ENCODE measurements around the gene PNPLA3.

Gene PNPLA3, protein sequence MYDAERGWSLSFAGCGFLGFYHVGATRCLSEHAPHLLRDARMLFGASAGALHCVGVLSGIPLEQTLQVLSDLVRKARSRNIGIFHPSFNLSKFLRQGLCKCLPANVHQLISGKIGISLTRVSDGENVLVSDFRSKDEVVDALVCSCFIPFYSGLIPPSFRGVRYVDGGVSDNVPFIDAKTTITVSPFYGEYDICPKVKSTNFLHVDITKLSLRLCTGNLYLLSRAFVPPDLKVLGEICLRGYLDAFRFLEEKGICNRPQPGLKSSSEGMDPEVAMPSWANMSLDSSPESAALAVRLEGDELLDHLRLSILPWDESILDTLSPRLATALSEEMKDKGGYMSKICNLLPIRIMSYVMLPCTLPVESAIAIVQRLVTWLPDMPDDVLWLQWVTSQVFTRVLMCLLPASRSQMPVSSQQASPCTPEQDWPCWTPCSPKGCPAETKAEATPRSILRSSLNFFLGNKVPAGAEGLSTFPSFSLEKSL

DNA sequence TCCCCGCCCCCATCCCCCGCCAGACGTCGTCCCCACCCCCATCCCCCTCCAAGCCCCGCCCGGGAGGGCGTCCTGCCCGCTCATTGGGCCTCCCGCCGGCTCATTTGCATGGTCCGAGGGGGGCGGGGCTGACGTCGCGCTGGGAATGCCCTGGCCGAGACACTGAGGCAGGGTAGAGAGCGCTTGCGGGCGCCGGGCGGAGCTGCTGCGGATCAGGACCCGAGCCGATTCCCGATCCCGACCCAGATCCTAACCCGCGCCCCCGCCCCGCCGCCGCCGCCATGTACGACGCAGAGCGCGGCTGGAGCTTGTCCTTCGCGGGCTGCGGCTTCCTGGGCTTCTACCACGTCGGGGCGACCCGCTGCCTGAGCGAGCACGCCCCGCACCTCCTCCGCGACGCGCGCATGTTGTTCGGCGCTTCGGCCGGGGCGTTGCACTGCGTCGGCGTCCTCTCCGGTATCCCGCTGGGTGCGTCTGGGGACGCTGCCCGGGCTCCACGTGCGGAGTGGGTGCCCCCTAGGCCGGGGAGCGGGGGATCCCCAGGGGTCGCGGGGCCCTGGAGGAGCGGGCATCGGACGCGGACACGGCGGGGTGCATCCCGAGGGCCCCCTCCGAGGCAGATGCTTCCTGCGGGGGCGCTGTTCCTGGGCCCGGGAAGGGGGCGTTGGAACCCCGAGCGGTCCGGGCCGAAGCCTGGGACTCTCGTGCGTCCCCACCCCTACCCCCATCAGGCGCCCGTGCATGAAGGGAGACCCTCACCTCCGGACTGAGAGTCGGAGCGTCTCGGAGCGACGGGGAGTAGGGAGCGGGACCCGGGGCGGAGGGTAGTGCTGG, at the start of gene PNPLA3:
Gene PNPLA3 (plus strand): TSS at position 175 of the 834 bp plus-strand sequence. CDS start 107 bp downstream, at position 282.
- Histone ChIP-seq H3K9ac (ENCODE audit: low read length) (no peak within 1 kb of the TSS), H3K4me3 (ENCODE audit: low read depth in 1 of 2, low read length in 2 of 2) (peak within 1 kb of the TSS in 1 of 2 donors; percentile 41), H3K4me1 (ENCODE audit: insufficient read depth, low read length) (no peaks in the 10 kb centered on the region), H3K36me3 (ENCODE audit: insufficient read depth, low read length) (no peaks in the 10 kb centered on the region), H3K9me3 (ENCODE audit: low read length) (no peaks in the 10 kb centered on the region), H3K27me3 (ENCODE audit: control insufficient read depth in 1 of 2, insufficient read depth in 2 of 2, low read length in 2 of 2) (peaks cover 23 to 31% of the 10 kb centered on the region in 2 donors), H3K27ac (ENCODE audit: low read depth, low read length) (no peak within 1 kb of the TSS)

DNA sequence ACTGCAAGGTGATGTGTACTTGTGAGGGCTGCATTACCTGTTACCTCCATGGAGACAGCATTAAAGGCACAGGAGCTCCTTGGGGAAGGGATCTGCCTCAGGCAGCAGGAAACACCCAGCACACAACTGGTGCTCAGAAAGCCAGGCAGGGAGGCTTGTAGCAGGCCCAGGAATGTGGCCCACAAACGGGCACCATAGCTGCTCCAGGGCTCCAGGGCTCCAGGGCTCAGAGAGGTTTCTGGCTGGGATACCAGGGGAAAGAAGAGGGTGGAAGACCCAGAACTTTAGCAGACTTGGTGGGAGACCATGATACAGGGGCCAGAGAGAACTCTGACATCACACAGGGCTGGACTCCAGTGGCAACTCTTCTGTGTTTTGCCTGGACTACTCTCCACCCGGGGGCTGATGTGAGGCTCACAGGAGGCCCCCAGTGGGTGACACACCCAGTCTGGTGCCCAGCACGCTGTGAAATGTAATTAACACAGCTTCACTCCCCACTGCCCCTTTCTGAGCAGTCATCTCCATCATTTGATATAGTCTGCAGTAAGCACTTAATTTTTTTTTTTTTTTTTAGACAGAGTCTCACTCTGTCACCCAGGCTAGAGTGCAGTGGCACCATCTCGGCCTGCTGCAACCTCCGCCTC, 46.6 kb upstream of the PNPLA3 start:
- H3K36me3 ChIP-seq (ENCODE audit: insufficient read depth, low read length), result no peaks in the 10 kb centered on the region
- no peak overlapping the region for H3K4me3 ChIP-seq (ENCODE audit: low read depth in 1 of 2, low read length in 2 of 2)
- H3K4me1 ChIP-seq (ENCODE audit: insufficient read depth, low read length), result no peaks in the 10 kb centered on the region
- no peak overlapping the region for H3K9ac ChIP-seq (ENCODE audit: low read length)
- H3K9me3 ChIP-seq (ENCODE audit: low read length), result no peaks in the 10 kb centered on the region
- peaks cover 0 to 5% of the 10 kb centered on the region in 2 donors for H3K27me3 ChIP-seq (ENCODE audit: control insufficient read depth in 1 of 2, insufficient read depth in 2 of 2, low read length in 2 of 2)
- no peak overlapping the region for H3K27ac ChIP-seq (ENCODE audit: low read depth, low read length)

DNA sequence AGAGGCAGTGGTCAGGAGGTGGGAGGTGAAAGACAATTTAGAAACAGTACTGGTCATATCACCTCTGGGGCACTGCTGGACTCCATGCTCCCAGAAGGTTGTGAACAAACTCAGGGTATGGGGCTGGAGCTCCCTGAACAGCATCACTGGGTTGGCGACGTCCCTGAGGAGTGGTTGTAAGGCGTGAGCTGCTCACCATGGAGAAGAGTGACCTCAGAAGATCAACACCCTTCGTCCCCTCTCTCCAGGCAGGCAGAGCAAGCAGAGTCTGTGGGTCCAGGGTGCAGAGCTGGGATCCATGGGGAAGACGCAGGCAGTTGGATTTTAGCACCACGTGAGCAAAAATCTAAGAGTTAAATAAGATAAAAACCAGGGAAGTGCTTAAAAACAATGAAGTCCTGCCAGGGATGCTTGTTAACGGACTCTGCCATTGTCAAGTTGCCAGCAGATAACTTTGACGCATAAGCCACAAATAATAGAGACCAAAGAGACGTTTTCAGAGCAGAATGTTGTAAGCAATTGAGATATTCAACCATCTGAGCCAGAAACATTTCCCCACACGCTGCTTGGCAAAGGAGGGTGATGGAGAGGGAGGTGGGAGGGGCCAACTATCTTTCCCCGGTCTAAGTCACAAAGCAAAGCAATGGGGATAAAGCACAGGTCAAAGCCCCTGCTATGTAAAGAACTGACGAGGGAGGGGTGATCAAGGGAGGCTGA, 45.4 kb upstream of the PNPLA3 start:
- Histone ChIP-seq H3K4me3 (ENCODE audit: low read depth in 1 of 2, low read length in 2 of 2) (no peak overlapping the region), H3K36me3 (ENCODE audit: insufficient read depth, low read length) (no peaks in the 10 kb centered on the region), H3K9ac (ENCODE audit: low read length) (no peak overlapping the region), H3K27me3 (ENCODE audit: control insufficient read depth in 1 of 2, insufficient read depth in 2 of 2, low read length in 2 of 2) (peaks cover 0 to 5% of the 10 kb centered on the region in 2 donors), H3K27ac (ENCODE audit: low read depth, low read length) (no peak overlapping the region), H3K4me1 (ENCODE audit: insufficient read depth, low read length) (no peaks in the 10 kb centered on the region), H3K9me3 (ENCODE audit: low read length) (no peaks in the 10 kb centered on the region)

DNA sequence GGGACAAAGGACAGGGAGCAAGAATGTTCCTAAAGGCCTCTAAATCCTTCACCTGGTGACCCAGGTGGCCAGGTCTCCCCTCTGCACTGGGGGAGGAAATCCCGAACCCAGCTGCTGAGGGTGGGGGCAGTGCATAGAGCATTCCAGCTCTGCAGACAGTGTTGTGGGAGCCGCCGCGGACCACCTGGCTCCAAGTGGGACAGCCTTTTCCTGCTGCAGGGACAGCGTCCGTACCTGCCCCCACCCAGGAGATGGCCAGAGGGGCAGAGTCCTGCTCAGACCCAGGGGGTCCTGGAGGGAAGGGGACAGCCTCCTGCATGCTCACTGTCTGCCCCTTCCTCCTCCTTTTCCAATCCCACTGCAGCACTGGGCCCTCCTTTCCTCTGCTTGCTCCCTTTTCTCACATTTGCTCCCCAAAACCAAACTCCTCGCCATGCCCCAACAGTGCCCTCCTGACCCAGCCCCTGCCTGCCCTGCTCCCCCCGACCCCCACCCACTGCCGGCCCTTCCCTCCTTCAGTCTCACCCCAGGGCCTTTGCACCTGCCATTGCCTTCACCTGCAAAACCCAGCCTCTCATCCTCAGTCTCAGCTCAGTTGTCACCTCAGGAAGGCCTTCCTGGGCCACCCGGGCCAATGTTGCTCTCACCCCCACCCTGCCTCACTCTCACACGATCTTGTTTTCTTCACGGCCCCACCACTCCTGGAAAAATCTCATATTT, 44.6 kb upstream of the PNPLA3 start:
- Histone ChIP-seq H3K27me3 (ENCODE audit: control insufficient read depth in 1 of 2, insufficient read depth in 2 of 2, low read length in 2 of 2) (peaks cover 0 to 5% of the 10 kb centered on the region in 2 donors), H3K27ac (ENCODE audit: low read depth, low read length) (no peak overlapping the region), H3K4me3 (ENCODE audit: low read depth in 1 of 2, low read length in 2 of 2) (no peak overlapping the region), H3K9ac (ENCODE audit: low read length) (no peak overlapping the region), H3K9me3 (ENCODE audit: low read length) (no peaks in the 10 kb centered on the region), H3K36me3 (ENCODE audit: insufficient read depth, low read length) (no peaks in the 10 kb centered on the region), H3K4me1 (ENCODE audit: insufficient read depth, low read length) (no peaks in the 10 kb centered on the region)

DNA sequence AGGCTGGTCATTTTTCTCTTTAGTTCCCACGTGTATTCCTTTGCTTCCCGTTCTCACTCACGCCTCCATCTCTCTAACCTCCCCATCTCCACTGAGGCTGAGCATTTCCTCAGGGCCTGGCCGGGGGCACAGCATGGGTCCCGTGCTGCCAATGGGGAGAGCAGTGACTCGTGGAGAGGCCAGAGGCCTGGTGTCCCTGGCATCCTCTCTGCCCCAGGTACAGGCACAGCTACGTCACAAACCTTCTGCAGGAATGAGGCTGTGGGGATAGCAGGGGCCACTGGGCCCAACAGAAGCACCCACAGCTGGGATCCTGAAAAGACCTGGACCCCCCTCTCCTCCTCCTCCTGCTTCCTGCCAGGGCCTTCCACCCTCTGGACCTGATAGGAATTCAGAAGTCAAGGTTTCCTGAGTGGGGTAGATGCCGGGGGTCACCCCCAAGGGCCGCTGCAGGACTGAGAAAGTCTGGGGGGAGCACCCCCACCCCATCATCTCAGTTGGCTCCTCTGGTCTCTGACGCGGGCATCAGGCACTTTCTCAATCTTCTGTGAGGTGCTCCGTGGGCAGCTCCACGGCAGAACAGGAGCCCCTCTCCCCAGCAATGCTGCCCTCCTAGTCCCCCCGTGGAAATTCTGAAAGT, 43.6 kb upstream of the PNPLA3 start:
- H3K4me1 ChIP-seq (ENCODE audit: insufficient read depth, low read length), result no peaks in the 10 kb centered on the region
- H3K4me3 ChIP-seq (ENCODE audit: low read depth in 1 of 2, low read length in 2 of 2), result no peak overlapping the region
- no peak overlapping the region for H3K27ac ChIP-seq (ENCODE audit: low read depth, low read length)
- no peaks in the 10 kb centered on the region for H3K36me3 ChIP-seq (ENCODE audit: insufficient read depth, low read length)
- H3K27me3 ChIP-seq (ENCODE audit: control insufficient read depth in 1 of 2, insufficient read depth in 2 of 2, low read length in 2 of 2), result peaks cover 0 to 5% of the 10 kb centered on the region in 2 donors
- no peak overlapping the region for H3K9ac ChIP-seq (ENCODE audit: low read length)
- no peaks in the 10 kb centered on the region for H3K9me3 ChIP-seq (ENCODE audit: low read length)

DNA sequence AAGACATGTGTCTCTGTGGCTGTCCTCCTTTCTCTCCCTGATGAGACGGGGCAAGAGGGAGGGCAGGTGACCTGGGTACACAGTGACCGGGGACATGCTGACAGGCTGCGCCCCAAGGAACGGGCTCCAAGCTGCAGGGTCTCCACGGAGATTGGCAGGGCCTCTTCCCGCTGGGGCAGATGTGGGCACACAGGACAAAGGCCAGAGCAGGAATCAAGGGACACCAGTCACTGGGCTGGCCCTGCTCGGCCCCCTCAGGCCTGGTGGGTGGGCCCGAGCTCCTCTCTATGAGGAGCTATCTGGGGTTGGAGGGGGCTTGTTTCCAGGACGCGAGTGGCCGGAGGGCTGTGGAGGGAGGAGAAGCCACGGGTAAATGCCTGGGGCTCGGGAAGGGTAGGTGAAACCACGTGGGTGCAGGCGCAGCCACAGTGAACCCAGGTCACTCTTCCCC, 43.0 kb upstream of the PNPLA3 start:
- Histone ChIP-seq H3K27ac (ENCODE audit: low read depth, low read length) (no peak overlapping the region), H3K4me3 (ENCODE audit: low read depth in 1 of 2, low read length in 2 of 2) (no peak overlapping the region), H3K9ac (ENCODE audit: low read length) (no peak overlapping the region), H3K27me3 (ENCODE audit: control insufficient read depth in 1 of 2, insufficient read depth in 2 of 2, low read length in 2 of 2) (peaks cover 0 to 5% of the 10 kb centered on the region in 2 donors), H3K36me3 (ENCODE audit: insufficient read depth, low read length) (no peaks in the 10 kb centered on the region), H3K9me3 (ENCODE audit: low read length) (no peaks in the 10 kb centered on the region), H3K4me1 (ENCODE audit: insufficient read depth, low read length) (no peaks in the 10 kb centered on the region)

DNA sequence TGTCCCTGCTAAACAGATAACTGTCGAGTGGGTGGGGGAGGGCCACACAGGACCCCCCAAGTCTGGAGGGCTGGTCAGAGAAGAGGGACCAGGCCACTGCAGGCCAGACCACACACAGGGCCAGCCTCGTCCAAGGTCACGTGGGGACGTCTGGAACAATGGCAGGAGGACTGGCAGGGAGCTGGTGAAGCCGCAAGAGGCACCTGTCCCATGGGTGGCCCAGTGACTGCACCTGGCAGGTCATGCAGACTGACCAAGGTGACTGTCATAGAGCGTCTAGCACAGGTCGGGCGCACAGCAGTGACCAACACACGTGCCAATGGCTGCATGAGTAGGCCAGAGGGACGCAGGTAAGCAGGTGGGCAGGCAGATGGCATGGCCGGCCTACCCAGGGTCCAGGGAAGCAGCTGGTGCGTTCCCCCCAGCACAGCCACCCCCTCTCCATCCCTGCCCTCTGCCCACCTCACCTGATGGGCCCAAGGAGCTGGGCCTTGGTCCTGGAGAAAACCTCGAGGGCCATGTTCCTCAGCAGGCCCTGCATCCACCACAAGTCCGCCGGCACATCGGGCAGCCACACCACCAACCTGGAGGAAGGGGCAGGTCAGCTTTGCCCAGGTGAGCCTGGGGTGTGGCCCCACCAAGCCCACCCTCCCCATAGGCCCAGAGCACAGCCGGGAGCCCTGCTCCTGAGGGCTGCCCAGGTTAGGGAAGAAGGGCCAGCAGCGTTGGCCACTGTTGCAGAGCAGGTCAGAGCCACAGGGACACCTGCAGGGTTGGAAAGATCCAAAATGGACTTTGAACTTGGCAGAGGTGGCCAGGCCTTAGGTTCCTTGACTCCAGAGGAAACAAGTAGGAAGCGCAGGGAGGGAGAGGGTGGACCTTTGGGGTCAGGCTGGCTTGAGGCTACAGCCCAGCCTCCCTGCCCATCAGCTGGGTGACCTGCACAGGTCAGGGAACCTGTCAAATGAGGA, 42.2 kb upstream of the PNPLA3 start:
- no peaks in the 10 kb centered on the region for H3K36me3 ChIP-seq (ENCODE audit: insufficient read depth, low read length)
- H3K9me3 ChIP-seq (ENCODE audit: low read length), result no peaks in the 10 kb centered on the region
- H3K9ac ChIP-seq (ENCODE audit: low read length), result no peak overlapping the region
- no peak overlapping the region for H3K27ac ChIP-seq (ENCODE audit: low read depth, low read length)
- H3K4me3 ChIP-seq (ENCODE audit: low read depth in 1 of 2, low read length in 2 of 2), result no peak overlapping the region
- no peaks in the 10 kb centered on the region for H3K4me1 ChIP-seq (ENCODE audit: insufficient read depth, low read length)
- H3K27me3 ChIP-seq (ENCODE audit: control insufficient read depth in 1 of 2, insufficient read depth in 2 of 2, low read length in 2 of 2), result peaks cover 0 to 5% of the 10 kb centered on the region in 2 donors

DNA sequence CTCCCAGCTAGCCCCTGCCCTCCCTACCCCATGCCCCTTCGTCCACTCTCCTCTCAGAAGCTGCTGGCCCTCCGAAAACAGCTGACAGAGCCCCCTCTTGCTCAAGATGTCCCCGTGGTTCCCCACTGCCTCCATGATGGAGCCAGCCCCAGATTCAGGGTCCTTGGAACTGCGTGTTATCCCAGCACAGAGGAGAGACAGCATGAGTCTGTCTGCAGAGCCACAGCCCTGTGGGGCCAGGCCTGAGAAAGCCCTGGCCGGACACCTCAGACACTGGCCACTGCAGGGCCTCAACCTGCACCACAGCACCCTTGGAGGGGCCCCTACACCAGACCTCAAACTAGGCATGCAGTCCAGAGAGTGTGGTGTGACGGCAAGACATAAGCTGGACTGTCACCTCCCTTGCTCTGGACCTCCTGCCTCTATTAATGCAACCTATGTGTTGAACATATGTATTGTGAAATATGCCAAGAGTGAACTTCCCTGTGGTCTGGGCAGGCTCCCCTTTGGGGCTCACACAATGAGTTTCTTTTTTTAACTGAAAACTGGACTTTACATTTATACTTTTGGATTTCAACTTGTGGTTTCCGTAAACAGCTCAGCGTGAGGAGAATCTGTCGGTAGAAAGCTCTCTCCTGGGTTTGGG, 41.4 kb upstream of the PNPLA3 start:
- no peak overlapping the region for H3K27ac ChIP-seq (ENCODE audit: low read depth, low read length)
- H3K4me1 ChIP-seq (ENCODE audit: insufficient read depth, low read length), result no peaks in the 10 kb centered on the region
- no peak overlapping the region for H3K9ac ChIP-seq (ENCODE audit: low read length)
- no peaks in the 10 kb centered on the region for H3K36me3 ChIP-seq (ENCODE audit: insufficient read depth, low read length)
- H3K4me3 ChIP-seq (ENCODE audit: low read depth in 1 of 2, low read length in 2 of 2), result no peak overlapping the region
- H3K9me3 ChIP-seq (ENCODE audit: low read length), result no peaks in the 10 kb centered on the region
- H3K27me3 ChIP-seq (ENCODE audit: control insufficient read depth in 1 of 2, insufficient read depth in 2 of 2, low read length in 2 of 2), result peaks cover 0 to 7% of the 10 kb centered on the region in 2 donors

DNA sequence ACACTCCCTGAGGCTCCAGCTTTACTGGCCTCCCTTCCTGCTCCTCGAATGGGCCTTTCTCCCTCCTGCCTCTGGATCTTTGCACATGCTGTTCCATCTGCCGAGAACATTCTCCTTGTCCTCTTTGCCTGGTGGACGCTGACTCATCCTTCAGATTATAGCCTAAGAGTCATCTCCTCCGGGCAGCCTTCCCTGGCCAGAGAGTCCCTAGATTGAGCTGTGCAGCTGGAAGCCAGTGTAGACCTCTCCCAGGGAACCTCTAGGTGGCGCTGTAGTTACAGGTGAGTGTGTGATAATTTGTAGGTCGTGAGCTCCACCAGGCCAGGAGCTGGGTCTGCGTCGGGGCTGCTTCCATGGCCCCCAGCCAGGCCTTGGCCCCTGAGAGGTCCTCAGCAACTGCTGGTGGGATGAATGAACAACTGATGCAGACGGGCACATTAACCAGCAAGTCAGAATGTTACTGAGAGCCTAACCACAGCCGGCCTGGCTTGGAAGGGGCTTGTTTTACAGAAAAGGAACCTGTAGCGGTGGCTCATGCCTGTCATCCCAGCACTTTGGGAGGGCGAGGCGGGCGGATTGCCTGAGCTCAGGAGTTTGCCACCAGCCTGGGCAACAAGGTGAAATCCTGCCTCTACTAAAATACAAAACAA, 40.5 kb upstream of the PNPLA3 start:
- Histone ChIP-seq H3K27me3 (ENCODE audit: control insufficient read depth in 1 of 2, insufficient read depth in 2 of 2, low read length in 2 of 2) (peaks cover 0 to 14% of the 10 kb centered on the region in 2 donors), H3K4me1 (ENCODE audit: insufficient read depth, low read length) (no peaks in the 10 kb centered on the region), H3K36me3 (ENCODE audit: insufficient read depth, low read length) (no peaks in the 10 kb centered on the region), H3K9me3 (ENCODE audit: low read length) (no peaks in the 10 kb centered on the region), H3K4me3 (ENCODE audit: low read depth in 1 of 2, low read length in 2 of 2) (no peak overlapping the region), H3K9ac (ENCODE audit: low read length) (no peak overlapping the region), H3K27ac (ENCODE audit: low read depth, low read length) (no peak overlapping the region)
